GM18909 (cell line): ENCODE measurements around the gene NCAN.
A peak's percentile ranks its signal among the peaks of the same experiment; 100 is the strongest.
"Not testable (repeated sequence)": the region's sequence is repeated elsewhere in the genome, so short reads cannot be mapped to it uniquely, and the experiment has no call there.

ENCODE experiments used
- ATAC-seq: cut with Tn5 transposase; IDR thresholded peaks from one replicate; pipeline ENCODE4 v1.9.1; 2021; ENCODE audit warnings: mild to moderate bottlenecking; ENCODE audit not compliant: unreplicated experiment, poor library complexity

Gene NCAN

DNA sequence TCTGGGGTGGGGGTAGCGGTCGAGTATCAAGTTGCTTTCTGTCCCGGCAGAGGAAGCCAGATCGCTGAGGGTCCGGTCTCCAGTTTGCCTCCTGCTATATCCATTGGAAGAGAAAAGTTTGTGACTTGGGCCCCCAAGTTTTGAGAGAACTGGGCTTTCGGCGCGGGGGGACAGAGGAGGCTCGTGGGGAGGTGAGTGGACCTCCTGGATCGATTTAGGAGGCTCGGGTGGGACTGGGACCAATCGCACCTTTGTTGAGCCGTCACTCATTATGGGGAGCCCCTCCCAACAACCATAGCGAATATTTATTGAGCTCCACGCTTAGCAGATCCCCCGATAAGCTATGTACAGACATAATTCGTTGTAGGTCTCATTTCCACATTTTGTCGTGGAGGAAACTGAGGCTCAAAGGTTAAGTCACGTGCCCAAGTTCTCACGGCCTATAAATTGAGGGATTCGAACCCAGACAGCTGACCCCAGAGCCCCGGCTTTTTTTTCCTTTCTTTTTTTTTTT, 18.8 kb upstream of the NCAN start:
- no peak for ATAC-seq

DNA sequence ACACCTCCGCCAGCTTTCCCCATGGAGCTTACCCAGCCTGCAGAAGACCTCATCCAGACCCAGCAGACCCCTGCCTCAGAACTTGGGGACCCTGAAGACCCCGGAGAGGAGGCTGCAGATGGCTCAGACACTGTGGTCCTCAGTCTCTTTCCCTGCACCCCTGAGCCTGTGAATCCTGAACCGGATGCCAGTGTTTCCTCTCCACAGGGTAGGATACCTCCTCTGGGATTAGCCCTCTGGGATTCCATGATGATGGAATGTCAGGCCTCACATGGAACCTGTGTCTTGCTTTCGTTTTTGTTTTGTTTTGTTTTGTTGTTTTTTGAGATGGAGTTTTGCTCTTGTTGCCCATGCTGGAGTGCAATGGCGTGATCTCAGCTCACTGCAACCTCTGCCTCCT, 17.8 kb upstream of the NCAN start:
- no peak for ATAC-seq

DNA sequence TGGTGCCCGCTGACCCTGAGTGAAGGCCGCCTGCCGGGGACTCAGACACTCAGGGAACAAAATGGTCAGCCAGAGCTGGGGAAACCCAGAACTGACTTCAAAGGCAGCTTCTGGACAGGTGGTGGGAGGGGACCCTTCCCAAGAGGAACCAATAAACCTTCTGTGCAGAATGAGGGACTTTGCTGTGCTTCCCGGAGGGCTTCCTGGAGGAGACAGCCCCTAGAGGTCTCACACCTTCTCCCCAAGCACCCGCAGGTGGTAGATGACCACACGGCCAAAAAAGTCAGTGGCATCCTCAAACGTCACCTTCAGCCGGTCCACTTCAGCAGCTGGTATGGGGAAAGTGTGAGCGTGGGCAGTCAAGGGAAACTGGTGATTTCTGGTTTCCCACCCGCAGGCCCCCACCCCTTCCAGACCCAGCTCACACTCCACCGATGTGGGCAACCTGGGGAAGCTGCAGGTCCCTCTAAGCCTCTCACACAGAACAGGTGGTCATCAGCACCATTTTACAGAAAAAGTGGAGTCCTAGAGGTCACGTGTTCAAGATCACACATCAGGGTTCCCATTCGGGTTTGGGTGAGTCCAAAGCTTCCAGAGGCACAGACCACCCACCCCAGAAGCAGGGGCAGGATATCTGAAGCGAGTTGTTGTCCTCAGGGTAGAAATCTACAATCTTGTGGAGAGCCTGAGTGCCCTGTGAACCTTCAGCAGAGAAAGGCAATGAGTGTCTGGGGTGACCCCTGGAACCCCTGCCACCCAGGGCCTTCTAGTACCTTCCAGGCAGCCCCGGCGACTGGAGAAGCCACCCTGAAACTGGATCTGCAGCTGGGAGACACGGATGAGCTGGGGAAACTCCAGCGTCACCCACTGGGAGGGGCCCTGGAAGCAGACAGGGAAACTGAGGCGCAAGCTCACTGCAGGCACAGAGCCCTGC, 9.8 kb upstream of the NCAN start:
- no peak for ATAC-seq

DNA sequence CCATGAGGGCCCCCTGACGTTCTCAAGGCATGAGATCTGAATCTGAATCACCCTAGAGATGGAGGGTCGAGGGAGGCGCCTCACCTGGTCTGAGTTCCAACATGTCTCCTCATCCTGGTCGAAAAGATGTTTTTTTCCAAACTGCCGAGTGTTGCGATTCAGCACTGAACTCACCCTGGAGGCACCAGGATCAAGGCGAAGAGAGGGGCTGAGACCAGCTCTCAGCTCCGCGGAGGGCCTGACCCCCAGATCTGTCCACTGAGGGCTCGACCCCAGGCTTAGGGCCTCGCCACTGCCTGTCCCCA, 9.1 kb upstream of the NCAN start:
- ATAC-seq, result no peak

DNA sequence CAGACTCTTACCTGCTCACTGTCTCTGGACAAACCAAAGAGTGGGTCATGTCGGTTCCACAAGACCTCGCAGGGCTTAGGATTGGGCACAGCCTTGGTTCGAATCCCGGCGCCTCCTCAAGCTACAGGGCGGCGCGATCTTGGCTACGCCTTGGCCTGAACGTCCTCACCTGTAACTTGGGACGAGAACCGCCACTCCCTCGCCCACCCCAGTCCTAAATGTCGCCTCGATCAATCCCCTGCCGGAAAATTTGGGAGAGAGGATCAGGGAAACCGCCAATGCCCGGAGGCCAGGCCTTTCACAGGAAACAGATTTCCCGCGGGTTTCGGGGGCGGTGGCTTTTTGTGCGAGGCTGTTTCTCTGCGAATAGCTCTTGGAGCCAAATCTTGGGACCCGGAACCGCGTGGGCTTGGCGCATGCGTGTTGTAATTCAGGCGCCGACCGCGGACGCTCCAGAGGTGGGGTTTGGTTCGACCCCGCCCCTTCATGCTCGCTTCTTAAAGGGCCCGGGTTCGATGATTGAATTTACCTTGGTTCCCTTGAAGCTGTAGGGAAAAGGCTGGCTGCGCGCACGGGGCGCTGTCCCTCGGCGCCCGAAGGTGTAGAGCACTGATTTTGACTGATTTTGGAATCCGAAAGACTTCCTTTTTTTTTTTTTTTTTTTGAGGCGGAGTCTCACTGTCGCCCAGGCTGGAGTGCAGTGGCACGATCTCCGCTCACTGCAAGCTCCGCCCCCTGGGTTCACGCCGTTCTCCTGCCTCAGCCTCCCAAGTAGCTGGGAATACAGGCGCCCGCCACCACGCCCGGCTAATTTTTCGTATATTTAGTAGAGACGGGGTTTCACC, 8.5 kb upstream of the NCAN start, which contains the start of gene NR2C2AP:
TSS of gene NR2C2AP (minus strand) at position 403 of the 845 bp plus-strand sequence. CDS start at position 49, 354 bp downstream.
- ATAC-seq, result peak; percentile 76

DNA sequence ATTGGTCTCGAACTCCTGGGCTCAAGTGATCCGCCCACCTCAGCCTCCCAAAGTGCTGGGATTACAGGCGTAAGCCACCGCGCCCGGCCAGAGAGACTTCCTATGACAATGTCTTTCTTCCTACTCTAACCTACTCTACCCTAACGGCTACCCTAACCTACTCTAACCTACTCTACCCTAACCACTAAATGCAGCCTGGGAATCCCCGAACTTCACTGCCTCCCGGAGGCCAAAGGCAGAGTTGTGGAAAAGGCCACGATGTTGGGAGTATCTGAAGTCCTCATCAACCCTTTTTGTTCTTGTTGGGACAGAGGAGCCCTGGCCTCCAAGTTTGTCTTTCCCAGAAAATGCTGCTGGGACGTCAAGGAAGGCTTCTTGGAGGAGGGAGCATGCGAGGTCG, 7.6 kb upstream of the NCAN start:
- no peak for ATAC-seq

DNA sequence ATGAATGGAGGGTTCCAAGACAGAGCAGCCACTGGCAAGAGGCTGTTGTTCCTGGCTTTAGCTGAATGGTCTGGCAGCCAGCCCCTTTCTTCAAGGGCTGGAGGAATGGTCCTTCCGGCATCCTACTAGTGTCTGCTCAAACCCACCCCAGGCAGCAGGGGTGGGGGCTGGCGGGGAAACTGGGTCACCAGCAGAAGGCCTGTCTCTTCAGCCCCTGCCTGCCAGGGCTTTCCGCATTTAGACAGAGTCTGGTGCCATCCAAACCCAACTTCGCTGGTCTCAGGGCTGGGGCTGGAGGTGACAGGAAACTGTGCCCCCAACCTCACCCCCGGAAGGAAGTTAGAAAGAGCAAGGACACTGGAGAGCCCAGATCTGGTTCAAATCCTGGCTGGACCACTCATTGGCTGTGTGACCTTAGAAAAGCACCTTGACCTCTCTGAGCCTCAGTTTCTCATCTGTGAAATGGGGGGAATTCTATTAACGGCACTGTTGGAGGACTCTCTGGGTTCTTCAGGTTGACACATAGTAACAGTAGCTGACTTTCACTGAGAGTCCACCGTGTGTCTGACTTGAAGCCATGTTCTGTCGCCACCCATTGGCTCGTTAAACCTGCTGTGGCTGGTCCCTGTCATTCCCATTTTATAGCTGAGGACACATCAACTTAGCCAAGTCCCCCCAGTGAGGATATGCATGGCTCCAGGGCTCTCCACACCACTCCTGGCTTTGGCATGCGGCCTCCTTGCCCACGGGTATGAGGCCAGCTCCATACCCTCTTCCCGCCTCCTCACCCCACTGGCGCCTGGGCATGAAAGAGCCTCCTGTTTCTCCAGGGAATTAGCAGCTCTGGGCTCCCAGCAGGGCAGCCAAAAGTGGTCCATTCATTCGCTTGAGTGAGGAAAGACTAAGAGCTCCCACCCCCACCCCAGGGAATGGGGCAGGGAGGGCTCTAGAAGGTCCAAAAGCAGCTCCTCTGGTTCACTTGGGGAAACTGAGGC, 6.0 kb upstream of the NCAN start:
- ATAC-seq, result no peak

DNA sequence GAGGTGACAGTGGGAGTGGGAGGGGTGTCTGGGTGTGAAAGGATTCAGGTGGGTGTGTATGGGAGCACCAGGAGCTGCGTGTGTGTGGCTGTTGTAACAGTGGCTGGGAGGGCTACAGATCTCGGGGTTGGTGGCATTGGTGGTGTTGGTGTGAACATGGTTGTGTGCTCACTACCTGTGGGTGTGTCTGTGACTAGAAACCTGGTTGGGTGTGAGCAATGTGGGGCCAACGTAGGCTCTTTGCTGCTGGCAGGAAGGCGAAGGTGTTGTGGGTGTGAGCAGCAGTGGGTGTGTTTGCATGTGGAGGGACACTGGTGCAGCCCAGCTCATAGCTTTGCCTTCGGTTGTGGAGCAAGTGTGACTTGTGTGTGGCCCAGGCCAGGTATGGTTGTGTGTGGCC, 4.8 kb upstream of the NCAN start:
- no peak for ATAC-seq

DNA sequence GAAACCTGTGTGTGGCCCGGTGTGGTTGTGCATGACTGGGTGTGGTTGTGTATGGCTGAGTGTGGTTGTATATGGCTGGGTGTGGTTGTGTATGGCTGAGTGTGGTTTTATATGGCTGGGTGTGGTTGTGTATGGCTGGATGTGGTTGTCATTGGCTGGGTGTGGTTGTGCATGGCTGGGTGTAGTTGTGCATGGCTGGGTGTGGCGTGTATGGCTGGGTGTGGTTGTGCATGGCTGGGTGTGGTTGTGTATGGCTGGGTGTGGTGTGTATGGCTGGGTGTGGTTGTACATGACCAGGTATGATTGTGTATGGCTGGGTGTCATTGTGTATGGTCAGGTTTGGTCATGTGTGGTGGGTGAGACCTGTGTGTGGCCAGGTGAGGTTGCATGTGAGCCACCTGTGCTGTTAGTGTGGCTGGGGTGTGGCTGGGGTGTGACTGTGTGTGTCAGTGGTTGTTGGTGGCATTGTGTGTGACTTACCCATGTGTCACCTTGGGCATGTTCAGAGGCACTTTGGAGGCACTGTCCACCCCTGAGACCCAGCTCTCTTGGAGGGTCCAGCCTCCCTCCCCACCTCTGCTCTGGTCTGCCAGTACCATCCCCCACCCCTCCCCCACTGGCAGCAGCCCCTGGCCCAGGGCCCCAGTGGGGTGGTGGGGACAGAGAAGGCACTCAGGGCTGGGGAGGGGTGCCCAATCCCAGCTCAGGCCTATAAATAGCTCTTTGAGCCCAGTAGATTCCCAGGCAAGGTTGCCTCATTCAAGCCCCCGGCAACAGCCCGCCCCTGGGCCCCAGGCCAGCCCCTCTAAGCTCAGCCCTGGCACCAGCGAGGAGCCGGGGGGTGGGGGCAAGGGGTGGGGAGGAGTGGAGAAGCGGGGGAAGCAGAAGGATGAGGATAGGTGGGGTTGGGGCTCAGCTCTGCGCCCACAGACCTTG, 3.9 kb upstream of the NCAN start:
- no peak for ATAC-seq

DNA sequence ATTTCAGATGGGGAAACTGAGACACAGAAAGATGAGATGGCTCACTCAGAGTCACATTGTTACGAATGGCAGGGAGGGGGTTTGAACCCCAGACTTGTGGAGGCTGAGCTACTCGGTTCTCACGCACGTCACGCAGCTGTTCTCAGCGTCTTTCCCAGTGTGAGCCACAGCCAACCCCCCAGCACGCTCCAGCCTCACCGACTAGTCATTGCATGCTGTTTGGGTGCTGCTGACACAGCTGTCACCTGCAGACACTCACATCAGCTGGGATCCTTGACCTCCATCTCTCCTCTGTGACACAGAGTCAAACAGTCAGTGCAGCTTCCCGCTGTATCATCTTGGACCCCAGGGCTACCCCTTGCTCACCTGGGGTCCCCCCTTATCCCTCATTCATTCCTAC, 2.4 kb upstream of the NCAN start:
- no peak for ATAC-seq

DNA sequence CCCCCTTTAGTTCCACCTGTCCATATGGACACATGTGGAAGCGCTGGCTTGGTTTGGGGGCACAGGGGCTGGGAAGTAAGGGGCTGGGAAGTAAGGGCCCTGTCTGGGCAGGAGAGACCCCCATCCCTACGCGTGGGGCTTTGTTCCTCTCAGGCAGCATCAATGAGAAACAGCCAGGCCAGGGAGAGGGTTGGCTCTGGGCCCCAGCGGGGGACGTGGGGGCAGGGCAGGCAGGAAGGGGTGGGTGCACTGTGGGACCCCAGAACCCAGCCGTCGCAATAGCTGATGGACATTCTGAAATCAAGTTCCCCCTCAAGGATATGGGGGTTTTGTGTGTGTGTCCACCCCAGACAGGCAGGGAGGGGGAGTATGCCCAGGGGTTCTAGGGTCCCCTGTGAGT, 1.2 kb downstream of the NCAN start:
- no peak for ATAC-seq

DNA sequence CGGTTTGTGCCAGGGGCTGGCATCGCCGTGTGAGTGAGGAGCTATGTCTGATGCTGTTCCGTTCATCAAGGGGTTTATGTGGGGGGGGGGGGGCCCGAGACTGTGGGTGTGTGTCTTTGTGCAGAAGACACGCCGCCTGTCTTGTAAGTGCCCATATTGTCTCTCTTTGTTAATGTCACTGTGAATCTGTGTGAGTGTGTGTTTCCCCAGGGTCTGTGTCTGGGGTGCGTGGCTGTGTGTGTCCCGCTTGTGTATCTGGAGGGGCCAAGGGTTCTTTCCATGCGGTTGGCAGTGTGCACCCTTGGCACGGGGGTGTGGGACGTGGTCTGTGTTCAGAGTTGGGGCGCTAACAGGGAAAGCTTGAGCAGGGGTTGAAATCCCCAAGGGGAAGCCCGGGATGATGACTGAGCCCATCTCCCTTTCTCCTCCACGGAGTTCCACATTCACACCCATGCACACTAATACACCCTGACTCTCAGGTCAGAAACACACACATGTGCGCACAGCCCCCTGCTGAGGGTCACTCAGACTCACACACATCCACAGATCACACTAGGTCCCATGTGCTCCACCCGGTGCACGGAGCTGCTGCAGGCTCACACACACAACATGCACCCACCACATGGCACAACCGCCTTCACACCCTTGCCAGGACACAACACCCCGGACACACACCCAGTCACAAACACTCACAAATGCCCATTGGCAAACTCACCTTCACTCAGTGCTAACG, 1.8 kb downstream of the NCAN start:
- ATAC-seq, result no peak

DNA sequence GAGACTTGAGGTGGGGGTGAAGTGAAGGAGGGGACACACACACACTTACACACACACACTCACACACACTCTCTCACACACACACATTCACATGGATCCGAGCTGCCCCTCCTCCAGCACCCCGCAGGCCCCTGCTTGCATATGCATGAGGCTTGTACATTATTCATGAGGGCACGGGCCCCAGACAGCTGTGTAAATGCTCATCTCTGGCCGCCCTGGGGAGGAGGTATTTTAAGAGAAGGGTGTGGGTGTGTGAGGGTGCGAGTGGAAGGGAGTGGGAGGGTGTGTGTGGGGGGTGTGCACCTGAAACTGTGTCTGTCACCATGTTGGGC, 2.4 kb downstream of the NCAN start:
- ATAC-seq, result no peak

DNA sequence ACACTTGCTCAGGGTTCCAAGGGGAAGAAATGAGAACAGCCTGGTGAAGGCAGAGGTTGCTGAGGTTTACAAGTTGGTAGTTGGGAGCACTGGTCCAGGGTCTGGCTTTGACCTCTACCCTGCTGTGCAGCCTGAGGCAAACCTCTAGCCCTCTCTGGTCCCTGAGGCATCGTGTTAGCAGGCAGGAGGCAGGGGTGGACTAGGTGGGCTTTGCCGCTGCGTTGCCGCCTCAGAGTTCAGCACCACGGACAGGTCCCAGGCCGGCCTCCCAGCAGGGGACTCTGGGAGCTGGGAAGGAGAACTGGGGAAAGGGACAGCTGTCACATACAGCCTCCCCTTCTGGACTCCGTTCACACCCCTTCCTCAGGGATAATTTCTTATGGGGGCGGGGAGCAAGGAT, 3.1 kb downstream of the NCAN start:
- no peak for ATAC-seq

DNA sequence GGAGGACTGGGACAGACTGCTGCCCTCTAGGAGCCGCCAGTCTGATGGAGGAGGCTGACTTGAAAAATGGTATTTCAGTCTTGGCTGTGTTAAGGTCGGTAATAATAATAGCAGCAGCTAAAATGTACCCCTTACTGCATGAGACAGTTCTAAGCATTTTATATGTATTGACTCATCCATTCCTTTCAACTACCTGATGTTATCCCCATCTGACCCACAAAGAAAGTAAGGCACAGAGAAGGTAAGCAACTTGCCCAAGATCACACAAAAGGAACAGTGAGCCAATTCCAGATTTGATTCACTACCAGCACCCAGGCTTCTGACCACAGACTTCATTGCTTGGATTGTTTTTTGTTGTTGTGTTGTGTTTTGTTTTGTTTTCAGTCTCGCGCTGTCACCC, 4.0 kb downstream of the NCAN start:
- ATAC-seq, result no peak

DNA sequence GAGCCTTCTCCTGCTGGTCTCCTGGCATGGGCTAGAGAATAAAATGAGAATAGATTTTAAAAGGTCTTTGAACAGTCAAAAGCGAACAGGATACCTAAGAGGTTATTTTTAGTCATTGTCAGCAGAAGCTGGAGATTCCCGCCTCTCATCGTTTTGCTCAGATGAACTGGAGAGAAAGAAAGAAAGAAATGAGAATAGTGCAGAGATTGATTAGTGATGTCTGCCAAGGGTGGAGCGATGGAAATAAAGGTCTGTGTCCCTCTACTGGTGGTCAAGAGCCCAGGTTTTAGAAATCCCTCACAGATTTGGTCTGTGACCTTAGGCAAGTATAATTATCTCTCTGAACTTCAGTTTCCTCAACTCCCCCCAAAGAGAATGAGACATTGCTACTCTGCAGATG, 5.3 kb downstream of the NCAN start:
- ATAC-seq, result no peak

DNA sequence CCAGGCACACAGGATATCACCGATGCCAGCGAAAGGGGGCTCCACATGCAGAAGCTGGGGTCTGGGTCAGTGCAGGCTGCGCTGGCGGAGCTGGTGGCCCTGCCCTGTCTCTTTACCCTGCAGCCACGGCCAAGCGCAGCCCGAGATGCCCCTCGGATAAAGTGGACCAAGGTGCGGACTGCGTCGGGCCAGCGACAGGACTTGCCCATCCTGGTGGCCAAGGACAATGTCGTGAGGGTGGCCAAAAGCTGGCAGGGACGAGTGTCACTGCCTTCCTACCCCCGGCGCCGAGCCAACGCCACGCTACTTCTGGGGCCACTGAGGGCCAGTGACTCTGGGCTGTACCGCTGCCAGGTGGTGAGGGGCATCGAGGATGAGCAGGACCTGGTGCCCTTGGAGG, 7.2 kb downstream of the NCAN start:
- no peak for ATAC-seq

DNA sequence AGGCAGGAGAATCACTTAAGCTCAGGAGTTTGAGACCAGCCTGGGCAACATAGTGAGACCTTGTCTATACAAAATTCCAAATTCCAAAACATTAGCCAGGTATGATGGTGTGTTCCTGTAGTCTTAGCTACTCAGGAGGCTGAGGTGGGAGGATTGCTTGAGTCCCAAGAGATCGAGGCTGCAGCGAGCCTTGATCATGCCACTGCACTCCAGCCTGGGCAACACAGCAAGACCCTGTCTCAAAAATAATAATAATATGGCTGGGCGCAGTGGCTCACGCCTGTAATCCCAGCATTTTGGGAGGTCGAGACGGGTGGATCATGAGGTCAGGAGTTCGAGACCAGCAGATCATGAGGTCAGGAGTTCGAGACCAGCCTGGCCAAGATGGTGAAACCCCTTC, 9.2 kb downstream of the NCAN start:
- ATAC-seq, result not testable (repeated sequence)

DNA sequence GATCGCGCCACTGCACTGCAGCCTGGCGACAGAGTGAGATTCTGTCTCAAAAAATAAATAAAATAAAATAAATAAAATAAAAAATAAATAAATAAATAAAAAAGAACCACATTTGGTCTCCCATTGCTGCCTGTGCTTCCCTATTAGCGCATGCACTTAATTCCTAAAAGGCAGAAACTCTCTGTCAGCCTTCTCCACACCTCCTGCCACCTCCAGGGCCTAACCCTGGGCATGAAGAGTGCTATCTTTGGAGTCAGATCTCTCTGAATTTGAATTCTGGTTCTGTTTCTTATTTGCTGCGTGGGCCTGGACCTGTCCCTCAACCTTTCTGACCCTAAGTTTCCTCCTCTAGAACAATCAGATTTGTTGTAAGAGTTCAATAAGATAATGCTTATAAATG, 11.3 kb downstream of the NCAN start:
- no peak for ATAC-seq
